Immature natural killer cell (primary cell): Measurements from ENCODE around the gene TAF1. TPM values are rescaled to one million over a fixed set of nuclear protein-coding genes. Genes with fewer than 3 reads are reported as not detected.
A peak's percentile ranks its signal among the peaks of the same experiment; 100 is the strongest.
"Not testable (repeated sequence)": the region's sequence is repeated elsewhere in the genome, so short reads cannot be mapped to it uniquely, and the experiment has no call there.

Source experiments
- DNase-seq, 3 donors: peaks; one replicate each; pipeline ENCODE4 v3.0.0; 2022; ENCODE audit warnings: mixed read lengths in 1 of 3
- H3K27ac Mint-ChIP-seq, 6 donors: one replicate each; pipeline ENCODE4 v1.8.0; 2020; ENCODE audit warnings: mixed read lengths in 6 of 6, mild to moderate bottlenecking in 5 of 6, inconsistent platforms in 4 of 6, moderate library complexity in 3 of 6
- H3K27me3 Mint-ChIP-seq, 3 donors: one replicate each; pipeline ENCODE4 v1.8.0; 2020 to 2021; ENCODE audit warnings: low read depth in 3 of 3, mild to moderate bottlenecking in 3 of 3, mixed read lengths in 3 of 3, moderate library complexity in 3 of 3, inconsistent platforms in 1 of 3
- H3K36me3 Mint-ChIP-seq, 3 donors: one replicate each; pipeline ENCODE4 v1.8.0; 2020; ENCODE audit warnings: mixed read lengths in 3 of 3, inconsistent platforms in 2 of 3, mild to moderate bottlenecking in 2 of 3
- H3K4me1 Mint-ChIP-seq, 2 donors: one replicate each; pipeline ENCODE4 v1.8.0; 2020; ENCODE audit warnings: inconsistent platforms in 2 of 2, mild to moderate bottlenecking in 2 of 2, mixed read lengths in 2 of 2, moderate library complexity in 1 of 2
- H3K4me3 Mint-ChIP-seq, 5 donors: one replicate each; pipeline ENCODE4 v1.8.0; 2020; ENCODE audit warnings: mild to moderate bottlenecking in 5 of 5, mixed read lengths in 5 of 5, inconsistent platforms in 3 of 5, moderate library complexity in 3 of 5
- H3K9me3 Mint-ChIP-seq, 6 donors: one replicate each; pipeline ENCODE4 v1.8.0; 2020; ENCODE audit warnings: mild to moderate bottlenecking in 6 of 6, mixed read lengths in 6 of 6, inconsistent platforms in 4 of 6, moderate library complexity in 3 of 6
- polyA plus RNA-seq, 3 donors: library from polyadenylated mRNA; unstranded; fragments of 300-500 nt; fragmentation: Illumina TruSeq; gene quantifications; one replicate each; pipeline ENCODE4 v1.2.3, GENCODE V29; 2021

Gene TAF1
- polyA plus RNA-seq, 3 donors from 2014 or later, result 3.0 to 10.9 (median 3.3) TPM

DNA sequence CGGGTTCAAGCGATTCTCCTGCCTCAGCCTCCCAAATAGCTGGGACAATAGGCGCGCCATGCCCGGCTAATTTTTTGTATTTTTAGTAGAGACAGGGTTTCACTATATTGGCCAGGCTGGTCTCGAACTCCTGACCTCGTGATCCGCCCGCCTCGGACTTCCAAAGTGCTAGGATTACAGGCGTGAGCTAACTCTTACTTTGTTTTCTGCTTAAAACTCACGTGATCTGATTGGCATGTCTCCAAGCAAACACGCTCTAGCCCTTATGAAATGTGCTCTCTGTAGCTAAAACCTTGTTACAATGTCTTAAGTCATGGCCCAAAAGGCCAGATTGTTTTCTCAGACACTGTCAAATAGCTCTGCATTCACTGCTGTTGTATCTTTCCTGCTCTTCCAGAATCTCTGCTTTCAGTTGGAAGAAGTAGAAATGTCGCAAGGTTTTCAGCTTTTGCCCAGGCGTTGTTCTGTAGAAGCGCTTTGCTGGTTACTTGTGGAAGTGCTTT, 127.0 kb downstream of the TAF1 start:
- Mint-ChIP-seq H3K27me3 (peaks cover 5 to 8% (median 7%) of the 10 kb centered on the region in 3 donors), H3K4me3 (peak overlapping the region; percentile 76 to 93 (median 90)), H3K9me3 (no peaks in the 10 kb centered on the region), H3K4me1 (peaks cover 12 to 18% of the 10 kb centered on the region in 2 donors), H3K36me3 (peaks cover 0 to 3% (median 0%) of the 10 kb centered on the region in 3 donors), H3K27ac (peak overlapping the region in 5 of 6 donors; percentile 50 to 94 (median 65))
- no peak for DNase-seq

DNA sequence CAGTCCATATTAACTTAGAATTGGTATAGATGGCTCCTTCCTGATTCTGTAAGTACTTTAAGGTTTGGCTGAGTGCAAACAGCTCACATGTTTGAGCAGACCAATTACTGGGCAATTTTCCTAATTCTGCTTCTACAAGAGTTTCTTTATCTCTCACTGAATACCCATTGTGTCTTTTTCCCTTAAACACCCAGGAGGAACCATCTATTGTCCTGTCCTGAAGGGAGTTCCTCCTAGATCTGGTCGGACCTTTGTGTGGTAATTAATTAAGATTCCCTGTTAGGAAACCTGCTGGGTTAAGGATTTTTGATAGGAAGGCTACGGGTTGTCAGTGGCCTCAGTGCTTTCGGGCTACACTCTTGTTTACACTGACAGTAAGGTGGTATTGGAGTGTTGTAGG, 129.8 kb downstream of the TAF1 start:
- not testable (repeated sequence) for H3K27ac Mint-ChIP-seq, H3K36me3 Mint-ChIP-seq, H3K27me3 Mint-ChIP-seq, DNase-seq, H3K4me3 Mint-ChIP-seq, H3K9me3 Mint-ChIP-seq
- peaks cover 12 to 16% of the 10 kb centered on the region in 2 donors for H3K4me1 Mint-ChIP-seq

DNA sequence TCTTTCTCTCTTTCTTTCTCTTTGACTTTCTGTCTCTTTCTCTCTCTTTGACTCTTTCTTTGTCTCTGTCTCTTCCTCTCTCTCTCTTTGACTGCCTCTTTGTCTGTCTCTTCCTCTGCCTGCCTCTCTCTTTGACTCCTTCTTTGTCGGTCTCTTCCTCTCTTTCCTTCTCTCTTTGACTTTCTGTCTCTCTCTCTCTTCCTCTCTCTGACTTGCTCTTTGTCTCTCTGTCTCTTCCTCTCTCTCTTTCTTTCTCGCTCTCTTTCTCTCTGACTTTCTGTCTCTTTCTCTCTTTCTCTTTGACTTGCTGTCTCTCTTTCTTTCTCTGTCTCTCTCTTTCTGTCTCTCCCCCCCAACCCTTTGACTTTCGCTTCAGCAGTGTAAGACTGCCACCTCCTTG, 130.3 kb downstream of the TAF1 start:
- Mint-ChIP-seq H3K27ac (no peak overlapping the region), H3K36me3 (no peaks in the 10 kb centered on the region), H3K27me3 (peaks cover 5 to 8% (median 7%) of the 10 kb centered on the region in 3 donors), H3K4me1 (peaks cover 12 to 13% of the 10 kb centered on the region in 2 donors), H3K9me3 (no peaks in the 10 kb centered on the region), H3K4me3 (peak overlapping the region in 1 of 5 donors; percentile 11)
- no peak for DNase-seq

DNA sequence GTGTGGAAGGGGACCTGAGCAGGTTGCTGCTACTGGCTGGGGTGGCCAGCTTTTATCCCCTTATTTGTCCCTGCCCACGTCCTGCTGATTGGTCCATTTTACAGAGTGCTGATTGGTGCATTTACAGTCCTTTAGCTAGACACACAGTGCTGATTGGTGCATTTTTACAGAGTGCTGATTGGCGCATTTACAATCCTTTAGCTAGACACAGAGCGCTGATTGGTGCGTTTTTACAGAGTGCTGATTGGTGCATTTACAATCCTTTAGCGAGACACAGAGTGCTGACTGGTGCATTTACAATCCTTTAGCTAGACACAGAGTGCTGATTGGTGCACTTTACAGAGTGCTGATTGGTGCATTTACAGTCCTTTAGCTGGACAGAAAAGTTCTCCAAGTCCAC, 135.9 kb downstream of the TAF1 start:
- H3K9me3 Mint-ChIP-seq, H3K36me3 Mint-ChIP-seq, H3K4me1 Mint-ChIP-seq, H3K4me3 Mint-ChIP-seq, DNase-seq, H3K27ac Mint-ChIP-seq: not testable (repeated sequence)
- peaks cover 0 to 16% (median 7%) of the 10 kb centered on the region in 3 donors for H3K27me3 Mint-ChIP-seq

DNA sequence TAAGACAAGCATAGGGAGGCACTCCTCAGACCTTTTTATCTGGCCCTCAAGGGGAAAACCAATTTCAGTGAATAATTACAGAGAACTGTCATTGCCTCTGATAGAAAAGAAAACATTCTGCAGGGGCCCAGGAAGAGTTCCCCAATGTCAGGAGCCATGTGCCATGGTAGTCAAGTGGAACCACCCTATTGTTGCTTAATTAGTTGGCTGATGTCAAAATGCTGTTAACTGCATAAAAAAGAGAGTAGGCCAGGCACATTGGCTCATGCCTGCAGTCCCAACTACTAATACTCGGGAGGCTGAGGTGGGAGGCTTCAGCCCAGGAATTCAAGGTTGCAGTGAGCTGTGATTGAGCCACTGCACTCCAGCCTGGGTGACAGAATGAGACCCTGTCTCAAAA, 138.2 kb downstream of the TAF1 start:
- Mint-ChIP-seq H3K27ac (no peak overlapping the region), H3K4me1 (no peaks in the 10 kb centered on the region), H3K36me3 (no peaks in the 10 kb centered on the region), H3K9me3 (no peaks in the 10 kb centered on the region), H3K27me3 (peaks cover 0 to 15% (median 5%) of the 10 kb centered on the region in 3 donors), H3K4me3 (no peak overlapping the region)
- no peak for DNase-seq

DNA sequence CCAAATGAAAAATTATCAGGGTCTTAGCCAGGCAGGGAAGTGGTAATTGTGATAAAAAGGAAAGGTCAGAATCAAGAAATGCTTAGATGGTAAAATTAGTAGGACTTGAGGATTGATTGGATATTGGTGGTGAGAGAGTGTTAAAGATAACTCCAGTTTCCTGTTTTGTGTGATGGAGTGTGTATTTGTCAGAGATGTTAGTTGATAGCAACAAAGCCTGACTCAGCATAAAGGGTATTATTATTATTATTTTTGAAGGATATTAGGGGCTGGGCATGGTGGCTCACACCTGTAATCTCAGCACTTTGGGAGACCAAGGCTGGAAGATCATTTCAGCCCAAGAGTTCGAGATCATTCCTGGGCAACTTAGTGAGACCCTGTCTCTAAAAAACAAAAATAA, 143.1 kb downstream of the TAF1 start:
- peaks cover 0 to 5% of the 10 kb centered on the region in 2 donors for H3K4me1 Mint-ChIP-seq
- no peak overlapping the region for H3K27ac Mint-ChIP-seq
- H3K27me3 Mint-ChIP-seq, result peaks cover 1 to 4% (median 3%) of the 10 kb centered on the region in 3 donors
- H3K4me3 Mint-ChIP-seq, result no peak overlapping the region
- no peaks in the 10 kb centered on the region for H3K9me3 Mint-ChIP-seq
- H3K36me3 Mint-ChIP-seq, result no peaks in the 10 kb centered on the region
- DNase-seq, result no peak

DNA sequence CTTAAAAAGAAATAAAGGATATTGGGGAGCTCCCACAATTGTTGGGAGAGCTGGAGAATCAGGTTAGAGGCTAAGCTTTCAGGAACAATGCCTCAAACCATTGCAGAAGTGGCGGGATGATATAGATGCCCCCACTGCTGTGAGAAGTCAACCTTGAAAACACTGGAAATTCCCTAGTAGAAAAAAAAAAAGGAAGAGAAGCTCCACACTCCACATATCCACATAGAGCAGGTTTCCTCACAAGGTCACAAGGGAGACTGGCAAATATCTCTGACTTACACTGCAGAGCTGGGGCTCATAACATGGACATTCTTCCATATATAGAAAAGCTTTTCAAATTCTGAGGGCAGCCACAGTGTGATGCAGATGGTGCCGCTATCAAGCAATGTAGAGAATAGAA, 144.0 kb downstream of the TAF1 start:
- H3K4me1 Mint-ChIP-seq, result peaks cover 3 to 10% of the 10 kb centered on the region in 2 donors

DNA sequence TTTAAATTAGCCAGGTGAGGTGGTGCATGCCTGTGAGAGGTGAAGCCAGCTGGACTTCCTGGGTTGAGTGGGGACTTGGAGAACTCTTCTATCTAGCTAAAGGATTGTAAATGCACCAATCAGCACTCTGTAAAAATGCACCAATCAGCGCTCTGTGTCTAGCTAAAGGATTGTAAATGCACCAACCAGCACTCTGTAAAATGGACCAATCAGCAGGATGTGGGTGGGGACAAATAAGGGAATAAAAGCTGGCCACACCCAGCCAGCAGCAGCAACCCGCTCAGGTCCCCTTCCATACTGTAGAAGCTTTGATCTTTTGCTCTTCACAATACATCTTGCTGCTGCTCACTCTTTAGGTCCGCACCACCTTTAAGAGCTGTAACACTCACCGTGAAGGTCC, 147.6 kb downstream of the TAF1 start:
- not testable (repeated sequence) for H3K9me3 Mint-ChIP-seq, H3K27ac Mint-ChIP-seq, H3K36me3 Mint-ChIP-seq, H3K27me3 Mint-ChIP-seq, H3K4me3 Mint-ChIP-seq, DNase-seq, H3K4me1 Mint-ChIP-seq

More for the DNA sequence above, 144.0 kb downstream of the TAF1 start:
- no peak overlapping the region for H3K4me3 Mint-ChIP-seq
- H3K27ac Mint-ChIP-seq, result no peak overlapping the region
- H3K27me3 Mint-ChIP-seq, result peaks cover 1 to 2% (median 2%) of the 10 kb centered on the region in 3 donors
- H3K9me3 Mint-ChIP-seq, result no peaks in the 10 kb centered on the region
- DNase-seq, result no peak
- no peaks in the 10 kb centered on the region for H3K36me3 Mint-ChIP-seq

DNA sequence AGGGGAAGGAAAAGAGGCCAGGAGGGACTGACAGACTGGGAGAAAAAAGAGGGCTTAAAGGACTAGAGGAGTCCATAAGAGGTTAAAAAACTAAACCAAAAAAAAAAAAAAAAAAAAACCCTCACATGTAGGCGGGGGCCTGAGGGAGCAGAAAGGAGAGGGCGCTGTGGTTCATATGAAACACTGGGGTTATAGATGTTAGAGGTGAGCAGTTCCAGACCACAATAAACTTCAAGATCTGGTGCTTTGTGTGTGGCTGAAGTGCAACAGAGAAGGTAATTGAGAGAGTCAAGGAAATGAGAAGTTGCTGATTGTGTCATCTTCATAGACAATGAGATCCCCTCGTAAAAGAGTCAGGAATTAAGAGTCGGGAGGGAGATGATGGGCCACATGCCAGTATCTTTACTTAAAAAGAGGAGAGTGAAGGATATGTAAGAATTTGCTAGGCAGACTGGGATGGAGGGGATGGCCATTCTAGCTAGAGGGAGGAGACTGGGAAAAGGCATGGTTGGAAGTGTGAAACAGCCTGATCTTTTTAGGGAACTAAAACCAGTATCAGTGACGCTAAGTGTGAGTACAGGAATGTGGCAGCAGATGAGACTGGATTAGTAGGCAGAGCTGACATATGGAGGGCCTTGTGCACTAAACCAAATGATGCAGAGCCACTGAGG, 148.3 kb downstream of the TAF1 start:
- Mint-ChIP-seq H3K9me3 (no peaks in the 10 kb centered on the region), H3K4me3 (no peak overlapping the region), H3K27me3 (peaks cover 1 to 5% (median 2%) of the 10 kb centered on the region in 3 donors), H3K36me3 (no peaks in the 10 kb centered on the region), H3K4me1 (peaks cover 3 to 10% of the 10 kb centered on the region in 2 donors), H3K27ac (peak overlapping the region in 5 of 6 donors; percentile 1 to 52 (median 9))
- peak; percentile 22 to 52 (median 28) for DNase-seq

DNA sequence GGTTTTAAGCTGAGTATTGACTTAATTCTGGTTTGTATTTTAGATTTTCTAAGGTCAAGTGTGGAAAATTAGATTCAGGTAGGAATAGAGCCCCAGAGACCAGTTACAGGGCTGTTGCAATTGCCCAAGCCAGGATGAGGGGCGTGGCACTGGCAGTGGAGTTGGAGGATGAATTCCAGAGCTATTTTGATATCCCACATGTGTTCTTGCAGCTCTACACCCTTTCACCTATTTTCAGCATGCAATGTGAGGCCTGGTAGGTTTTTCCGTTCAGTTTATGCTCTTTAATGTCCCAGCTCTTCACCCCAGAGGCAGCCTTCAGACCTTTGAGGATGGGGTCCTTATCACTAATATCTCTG, 148.9 kb downstream of the TAF1 start:
- peak overlapping the region in 1 of 6 donors; percentile 22 for H3K27ac Mint-ChIP-seq
- H3K9me3 Mint-ChIP-seq, result no peaks in the 10 kb centered on the region
- H3K36me3 Mint-ChIP-seq, result no peaks in the 10 kb centered on the region
- H3K27me3 Mint-ChIP-seq, result peaks cover 1 to 5% (median 2%) of the 10 kb centered on the region in 3 donors
- DNase-seq, result no peak
- H3K4me3 Mint-ChIP-seq, result no peak overlapping the region
- H3K4me1 Mint-ChIP-seq, result peaks cover 3 to 10% of the 10 kb centered on the region in 2 donors

Other genes starting within 250 kb of the TAF1 start
- 10 to 100 TPM in 1 of 3 donors, 1 to 10 TPM in 1, not detected in 1; 8.6 to 21.5 TPM for gene MED12, start 247.8 kb upstream of the TAF1 start, polyA plus RNA-seq
- under 1 TPM in 2 of 3 donors, not detected in 1; 0.07 to 0.08 TPM for gene NLGN3, start 221.5 kb upstream of the TAF1 start, polyA plus RNA-seq
- gene GJB1, start 143.1 kb upstream of the TAF1 start, polyA plus RNA-seq, result not detected
- gene ZMYM3, start 112.2 kb upstream of the TAF1 start, polyA plus RNA-seq, result 1 to 10 TPM; 3.0 to 5.6 (median 5.0) TPM
- 100 to 1,000 TPM; 150 to 230 (median 188) TPM for gene NONO, start 82.7 kb upstream of the TAF1 start, polyA plus RNA-seq
- gene ITGB1BP2, start 64.6 kb upstream of the TAF1 start, polyA plus RNA-seq, result not detected
- gene OGT, start 166.7 kb downstream of the TAF1 start, polyA plus RNA-seq, result 10 to 100 TPM; 26.4 to 35.5 (median 28.7) TPM
- 1 to 10 TPM in 2 of 3 donors, under 1 TPM in 1; 0.63 to 1.8 (median 1.3) TPM for gene GCNA, start 212.1 kb downstream of the TAF1 start, polyA plus RNA-seq